K562 (cell line): ENCODE results near the gene GTF2H4. TPM values are rescaled to one million over a fixed set of nuclear protein-coding genes. Genes with fewer than 3 reads are reported as not detected.

Experiments
- BCLAF1 ChIP-seq, 2 experiments: fragments of 450-650 bp in 1 of 2; IDR thresholded peaks; 2 replicates each; pipeline ENCODE4 v1.6.1; 2011 to 2017; ENCODE audit warnings: low read depth in 2 of 2, antibody characterized with exemption in 1 of 2, borderline replicate concordance in 1 of 2, low read length in 1 of 2, mild to moderate bottlenecking in 1 of 2, mixed read lengths in 1 of 2; ENCODE audit not compliant: control insufficient read depth in 1 of 2
- CCAR2 ChIP-seq: fragments of 200-400 bp; formaldehyde crosslinking; IDR thresholded peaks from 2 replicates; pipeline ENCODE4 v1.6.1; 2017; ENCODE audit warnings: mild to moderate bottlenecking, low read depth, low read length
- E2F6 ChIP-seq, 2 experiments: IDR thresholded peaks; 2 replicates each; pipeline ENCODE4 v1.6.1; 2011; ENCODE audit warnings: borderline replicate concordance in 1 of 2, control low read depth in 1 of 2, low read depth in 1 of 2, low read length in 1 of 2, mild to moderate bottlenecking in 1 of 2, mixed read lengths in 1 of 2, moderate library complexity in 1 of 2; ENCODE audit not compliant: insufficient read depth in 1 of 2, insufficient read length in 1 of 2, poor library complexity in 1 of 2, severe bottlenecking in 1 of 2; ENCODE audit errors: extremely low read depth in 1 of 2
- EGR1 ChIP-seq: fragments of 450-650 bp; conservative IDR thresholded peaks from 2 replicates; pipeline ENCODE4 v1.6.1; 2017; ENCODE audit warnings: mild to moderate bottlenecking
- EP400 ChIP-seq: fragments of 450-650 bp; IDR thresholded peaks from 2 replicates; pipeline ENCODE4 v1.6.1; 2017; ENCODE audit warnings: antibody characterized with exemption, mild to moderate bottlenecking, moderate library complexity
- HBP1 ChIP-seq: fragments of 450-650 bp; formaldehyde crosslinking; IDR thresholded peaks from 2 replicates; pipeline ENCODE4 v1.4.0; 2022; ENCODE audit warnings: missing genetic modification characterization
- HMG20B ChIP-seq: fragments of 250-450 bp; sonication (Bioruptor Pico); IDR thresholded peaks from 2 replicates; pipeline ENCODE4 v1.5.0; 2021; ENCODE audit warnings: mild to moderate bottlenecking
- ILK ChIP-seq: fragments of 450-650 bp; IDR thresholded peaks from 2 replicates; pipeline ENCODE4 v1.6.1; 2016; ENCODE audit warnings: missing genetic modification characterization, low read depth, mild to moderate bottlenecking, missing compliant biosample characterization, moderate library complexity, borderline replicate concordance
- KAT7 ChIP-seq: sonication (generic); formaldehyde crosslinking; IDR thresholded peaks from 2 replicates; pipeline ENCODE4 v1.8.0; 2022; ENCODE audit warnings: missing genetic modification reagents, mild to moderate bottlenecking, borderline replicate concordance
- NEUROD1 ChIP-seq: fragments of 150-350 bp; IDR thresholded peaks from 2 replicates; pipeline ENCODE4 v1.6.1; 2014; ENCODE audit warnings: borderline replicate concordance, low read length, low read depth; ENCODE audit not compliant: partially characterized antibody
- POLR2H ChIP-seq: IDR thresholded peaks from 2 replicates; pipeline ENCODE4 v1.6.1; 2016; ENCODE audit warnings: missing genetic modification characterization, low read depth, mild to moderate bottlenecking, control low read depth, missing compliant biosample characterization, moderate library complexity
- PTBP1 ChIP-seq: fragments of 200-400 bp; formaldehyde crosslinking; IDR thresholded peaks from 2 replicates; pipeline ENCODE4 v1.6.1; 2017; ENCODE audit warnings: low read depth, low read length
- RBM39 ChIP-seq: fragments of 200-400 bp; formaldehyde crosslinking; optimal IDR thresholded peaks from 2 replicates; pipeline ENCODE3; 2018; ENCODE audit warnings: low read depth, low read length
- RFX7 ChIP-seq: fragments of 250-450 bp; sonication (Bioruptor Pico); IDR thresholded peaks from 2 replicates; pipeline ENCODE4 v1.5.1; 2021; ENCODE audit warnings: mild to moderate bottlenecking
- SIN3A ChIP-seq, 2 experiments: fragments of 150-350 bp in 1 of 2; IDR thresholded peaks; 2 replicates each; pipeline ENCODE4 v1.6.1; 2011 to 2016; ENCODE audit warnings: borderline replicate concordance in 2 of 2, low read depth in 2 of 2, low read length in 2 of 2, mild to moderate bottlenecking in 2 of 2, moderate library complexity in 2 of 2; ENCODE audit not compliant: control insufficient read depth in 1 of 2
- SMARCB1 ChIP-seq: IDR thresholded peaks from 2 replicates; pipeline ENCODE4 v1.6.1; 2011; ENCODE audit warnings: improper control_type of control experiment, low read depth; ENCODE audit not compliant: insufficient read length
- ZNF134 ChIP-seq: fragments of 250-450 bp; sonication (Bioruptor Pico); conservative IDR thresholded peaks from 2 replicates; pipeline ENCODE4 v1.4.0; 2020
- ZNF354B ChIP-seq: fragments of 250-450 bp; sonication (Bioruptor Pico); IDR thresholded peaks from 2 replicates; pipeline ENCODE4 v1.4.0; 2020
- polyA plus RNA-seq, 8 experiments: library from polyadenylated mRNA; depleted of rRNA in 4 of 8; stranded (reverse) in 5 of 8; unstranded in 3 of 8; fragments of >200 nt; fragmentation: Nextera tagmentation in 2 of 8; fragmentation: Illumina TruSeq in 1 of 8; extraction: Ambion mirVana in 2 of 8; extraction: Trizol in 1 of 8; gene quantifications; 2 replicates each; pipeline versions ENCODE4 v1.2.1 to v1.2.3, GENCODE V29; 2011 to 2014; ENCODE audit warnings: inconsistent platforms in 1 of 8, missing spikeins in 1 of 8
- total RNA-seq, 7 experiments: library from RNA; depleted of rRNA in 6 of 7; stranded (reverse); fragments of >200 nt in 6 of 7; fragmentation: Illumina TruSeq in 2 of 7; extraction: Trizol in 2 of 7; gene quantifications; 2 replicates each; pipeline versions ENCODE4 v1.2.1 to v1.2.3, GENCODE V29; 2011 to 2021; ENCODE audit warnings: low replicate concordance in 1 of 7

GTF2H4 gene
- total and polyA plus RNA-seq, 9 of the 15 experiments (the other 6 are each of a cell fraction or from before 2014, with no cell fraction given) = 3.6 to 86.1 (median 39.6) TPM

- TF ChIP-seq E2F6 (IDR thresholded peaks at IDR 0.05; ENCODE audit: borderline replicate concordance in 1 of 2, extremely low read depth in 1 of 2, insufficient read depth in 1 of 2, insufficient read length in 1 of 2, low read depth in 1 of 2, low read length in 1 of 2, poor library complexity in 1 of 2, severe bottlenecking in 1 of 2) (peak; percentile 79 to 91), NEUROD1 (peak; percentile 67), RBM39 (no peak), EP400 (peak; percentile 89), ZNF134 (0 out of 2 replicates have a peak, but pooled peaks have one; percentile 19), SIN3A (IDR thresholded peaks at IDR 0.05; ENCODE audit: borderline replicate concordance in 2 of 2, control insufficient read depth in 1 of 2, low read depth in 2 of 2, low read length in 2 of 2) (peak in 1 of 2 experiments; percentile 56; a peak in 1 of 4 replicates), CCAR2 (no peak), HBP1 (CRISPR knock-in tag) (peak; percentile 8; the same call in 1 of the 2 replicates), RFX7 (CRISPR knock-in tag) (no peak), ILK (no peak), PTBP1 (0 out of 2 replicates have a peak, but pooled peaks have one; percentile 27), ZNF354B (CRISPR knock-in tag) (no peak), HMG20B (CRISPR knock-in tag) (0 out of 2 replicates have a peak, but pooled peaks have one; percentile 35), BCLAF1 (IDR thresholded peaks at IDR 0.05; ENCODE audit: borderline replicate concordance in 1 of 2, control insufficient read depth in 1 of 2, low read depth in 2 of 2, low read length in 1 of 2) (no peak), SMARCB1 (no peak), EGR1 (peak; percentile 53), KAT7 (CRISPR knock-in tag) (no peak), POLR2H (tag) (peak; percentile 90)
Measured at GRCh38 chr6:30914076-30914853, 6.3 kb downstream of the GTF2H4 start, which contains the start of gene VARS2 (continued).
